Measurements from ENCODE around the gene GORASP1.

Gene GORASP1

DNA sequence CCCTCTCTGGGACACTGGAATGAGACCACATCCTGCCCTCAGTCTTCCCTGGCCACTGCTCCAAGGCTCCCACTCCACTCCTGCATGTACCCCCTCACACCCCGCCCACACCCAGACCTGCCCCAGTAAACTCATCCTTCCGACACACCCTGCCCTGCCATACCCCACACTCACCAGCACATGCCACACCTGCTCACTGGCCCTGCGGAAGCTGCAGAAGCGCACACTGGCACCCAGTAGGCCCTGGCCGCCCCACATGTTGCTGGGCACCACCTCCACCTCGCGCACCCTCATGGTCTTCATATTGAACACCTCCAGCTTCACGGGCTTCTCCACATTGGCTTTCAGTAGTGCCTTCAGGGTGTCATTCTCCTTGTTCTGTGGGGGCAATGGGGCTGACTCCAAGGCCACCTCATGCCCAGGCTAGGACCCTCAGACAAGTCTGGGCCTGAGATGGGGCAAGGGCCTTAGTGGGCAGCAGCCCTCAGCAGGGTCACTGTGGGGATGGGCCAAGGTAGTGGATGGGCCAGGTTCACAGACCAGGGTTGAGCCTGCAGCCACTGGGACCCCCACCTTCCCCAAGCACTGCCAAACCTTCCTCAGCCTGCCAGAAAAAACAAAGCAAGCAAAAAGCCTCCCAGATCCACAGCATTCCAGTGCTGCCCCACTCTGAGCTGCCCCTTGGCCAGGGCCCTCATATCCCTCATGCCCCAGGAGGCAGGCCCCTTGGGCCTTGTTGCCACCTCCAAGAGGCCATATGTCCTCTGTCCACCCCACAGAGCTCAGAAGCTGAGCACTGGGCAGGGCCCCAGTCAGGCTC, 4.7 kb downstream of the GORASP1 start:
- H3K14ac ChIP-seq (ENCODE audit: low read length in 2 of 2) = no peak overlapping the region
- no peak overlapping the region for H3K4me2 ChIP-seq (ENCODE audit: low read length, poor library complexity, severe bottlenecking)
- H3K79me1 ChIP-seq (replicated peaks; ENCODE audit: low read length, poor library complexity, severe bottlenecking) = peaks cover 62% of the 10 kb centered on the region
- peaks cover 45 to 48% of the 10 kb centered on the region in 2 experiments for H3K36me3 ChIP-seq (ENCODE audit: control insufficient read depth in 1 of 2, insufficient read depth in 2 of 2, low read depth in 1 of 2, low read length in 2 of 2)
- H3K27me3 ChIP-seq (ENCODE audit: control insufficient read depth in 1 of 2, insufficient read depth in 1 of 2, low read length in 2 of 2) = no peaks in the 10 kb centered on the region
- H3K9me3 ChIP-seq (ENCODE audit: control insufficient read depth, low read length) = no peaks in the 10 kb centered on the region
- WGBS = 96% methylated on average over 8 of the region's 8 CpGs
- H3K4me3 ChIP-seq (ENCODE audit: insufficient read depth in 1 of 2, low read depth in 1 of 2, low read length in 2 of 2) = no peak overlapping the region
- no peak overlapping the region for H2BK5ac ChIP-seq (ENCODE audit: low read depth, low read length, poor library complexity, severe bottlenecking)
- no peak overlapping the region for H3K27ac ChIP-seq (ENCODE audit: low read length, poor library complexity, severe bottlenecking)
- H3K23ac ChIP-seq (ENCODE audit: low read length in 2 of 2) = no peak overlapping the region
- no peak overlapping the region for H2BK12ac ChIP-seq (ENCODE audit: low read length in 2 of 2)
- no peak overlapping the region for H2AK5ac ChIP-seq (ENCODE audit: low read length, severe bottlenecking)
- H2BK120ac ChIP-seq (ENCODE audit: low read depth, low read length) = no peak overlapping the region
- no peak overlapping the region for H3K18ac ChIP-seq (ENCODE audit: low read depth in 1 of 2, low read length in 2 of 2)
- no peak overlapping the region for H2BK15ac ChIP-seq (ENCODE audit: low read depth, poor library complexity, severe bottlenecking)
- H4K91ac ChIP-seq (ENCODE audit: low read length) = peak overlapping the region; percentile 76
- no peak overlapping the region for H2AFZ ChIP-seq (ENCODE audit: low read depth, low read length)
- H3K4me1 ChIP-seq (ENCODE audit: control insufficient read depth, insufficient read depth, low read depth, low read length) = peaks cover 23% of the 10 kb centered on the region
- no peak overlapping the region for H4K8ac ChIP-seq (ENCODE audit: low read length)
- DNase-seq = no peak
- H3K9ac ChIP-seq (ENCODE audit: low read length) = no peak overlapping the region
- H3K4ac ChIP-seq (ENCODE audit: low read depth in 1 of 2, low read length in 2 of 2) = no peak overlapping the region

DNA sequence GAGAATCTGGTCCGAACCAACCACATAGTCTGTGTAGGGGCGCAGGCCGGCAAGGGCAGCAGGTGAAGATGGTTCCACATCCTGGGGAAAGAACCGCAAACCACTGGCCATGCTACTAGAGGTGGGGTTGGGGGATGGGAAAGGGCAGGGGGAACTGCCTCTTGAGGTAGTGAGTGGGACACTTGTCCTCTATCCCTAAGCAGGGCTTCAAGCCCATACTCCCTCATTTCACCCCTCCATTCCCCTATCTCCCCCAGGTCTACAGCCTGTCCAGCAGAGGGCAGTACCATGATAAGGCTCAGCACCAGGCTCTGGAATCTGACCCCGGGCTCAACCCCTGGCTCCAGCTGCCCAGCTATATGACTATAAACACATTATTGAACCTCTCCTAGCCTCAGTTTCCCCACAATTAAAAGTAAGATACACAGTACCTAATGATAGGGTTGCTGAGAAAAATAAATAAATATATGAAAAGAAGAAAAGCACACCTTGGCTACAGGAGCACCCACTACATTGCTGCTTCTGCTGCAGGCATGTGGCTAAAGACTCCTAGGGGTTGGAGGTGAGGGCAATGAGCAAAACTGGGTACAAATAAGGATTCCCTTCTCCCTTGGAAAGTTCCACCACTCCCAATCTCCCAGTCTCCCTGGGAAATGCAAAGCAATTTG, 6.3 kb downstream of the GORASP1 start:
- no peak overlapping the region for H4K91ac ChIP-seq (ENCODE audit: low read length)
- no peak overlapping the region for H2BK120ac ChIP-seq (ENCODE audit: low read depth, low read length)
- no peak overlapping the region for H3K9ac ChIP-seq (ENCODE audit: low read length)

DNA sequence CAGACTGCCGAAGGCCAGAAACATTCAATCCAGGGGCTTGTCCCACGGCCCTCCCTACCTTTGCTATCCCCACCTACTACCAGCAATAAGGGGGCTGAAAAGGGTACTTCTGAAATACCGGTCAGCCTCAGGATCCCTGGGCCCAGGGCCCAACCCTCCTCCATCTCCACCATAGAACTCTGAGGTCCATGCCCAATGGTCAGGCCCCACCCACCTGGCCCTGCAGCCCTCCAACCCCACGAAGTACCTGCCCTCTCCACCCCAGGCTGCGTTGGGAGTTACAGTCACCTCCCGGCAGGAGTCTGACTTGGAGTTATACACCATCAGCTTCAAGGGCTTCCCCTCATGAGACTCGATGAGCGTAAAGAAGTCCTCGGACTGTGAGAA, 6.9 kb downstream of the GORASP1 start:
- 96% methylated on average over 9 of the region's 9 CpGs for WGBS
- Histone ChIP-seq H3K27ac (ENCODE audit: low read length, poor library complexity, severe bottlenecking) (no peak overlapping the region), H3K27me3 (ENCODE audit: control insufficient read depth in 1 of 2, insufficient read depth in 1 of 2, low read length in 2 of 2) (no peaks in the 10 kb centered on the region), H3K14ac (ENCODE audit: low read length in 2 of 2) (no peak overlapping the region), H2AFZ (ENCODE audit: low read depth, low read length) (no peak overlapping the region), H3K4me1 (ENCODE audit: control insufficient read depth, insufficient read depth, low read depth, low read length) (peaks cover 19% of the 10 kb centered on the region), H3K23ac (ENCODE audit: low read length in 2 of 2) (no peak overlapping the region), H3K79me1 (replicated peaks; ENCODE audit: low read length, poor library complexity, severe bottlenecking) (peaks cover 61% of the 10 kb centered on the region), H3K4me3 (ENCODE audit: insufficient read depth in 1 of 2, low read depth in 1 of 2, low read length in 2 of 2) (no peak overlapping the region), H2BK120ac (ENCODE audit: low read depth, low read length) (no peak overlapping the region), H2BK12ac (ENCODE audit: low read length in 2 of 2) (no peak overlapping the region), H3K18ac (ENCODE audit: low read depth in 1 of 2, low read length in 2 of 2) (no peak overlapping the region), H3K4me2 (ENCODE audit: low read length, poor library complexity, severe bottlenecking) (no peak overlapping the region), H2AK5ac (ENCODE audit: low read length, severe bottlenecking) (no peak overlapping the region), H2BK15ac (ENCODE audit: low read depth, poor library complexity, severe bottlenecking) (no peak overlapping the region), H3K9me3 (ENCODE audit: control insufficient read depth, low read length) (no peaks in the 10 kb centered on the region), H3K4ac (ENCODE audit: low read depth in 1 of 2, low read length in 2 of 2) (no peak overlapping the region), H4K8ac (ENCODE audit: low read length) (no peak overlapping the region), H3K36me3 (ENCODE audit: control insufficient read depth in 1 of 2, insufficient read depth in 2 of 2, low read depth in 1 of 2, low read length in 2 of 2) (peaks cover 58 to 67% of the 10 kb centered on the region in 2 experiments), H2BK5ac (ENCODE audit: low read depth, low read length, poor library complexity, severe bottlenecking) (no peak overlapping the region), H4K91ac (ENCODE audit: low read length) (no peak overlapping the region), H3K9ac (ENCODE audit: low read length) (no peak overlapping the region)
- no peak for DNase-seq

More for the DNA sequence above, 6.3 kb downstream of the GORASP1 start:
- H3K36me3 ChIP-seq (ENCODE audit: control insufficient read depth in 1 of 2, insufficient read depth in 2 of 2, low read depth in 1 of 2, low read length in 2 of 2) = peaks cover 54 to 61% of the 10 kb centered on the region in 2 experiments
- no peaks in the 10 kb centered on the region for H3K27me3 ChIP-seq (ENCODE audit: control insufficient read depth in 1 of 2, insufficient read depth in 1 of 2, low read length in 2 of 2)
- no peak overlapping the region for H2BK12ac ChIP-seq (ENCODE audit: low read length in 2 of 2)
- H3K4ac ChIP-seq (ENCODE audit: low read depth in 1 of 2, low read length in 2 of 2) = no peak overlapping the region
- H3K4me2 ChIP-seq (ENCODE audit: low read length, poor library complexity, severe bottlenecking) = no peak overlapping the region
- H2BK15ac ChIP-seq (ENCODE audit: low read depth, poor library complexity, severe bottlenecking) = no peak overlapping the region
- WGBS = 83% methylated on average over 4 of the region's 5 CpGs
- H3K4me1 ChIP-seq (ENCODE audit: control insufficient read depth, insufficient read depth, low read depth, low read length) = peaks cover 22% of the 10 kb centered on the region
- H3K4me3 ChIP-seq (ENCODE audit: insufficient read depth in 1 of 2, low read depth in 1 of 2, low read length in 2 of 2) = no peak overlapping the region
- no peak overlapping the region for H2AK5ac ChIP-seq (ENCODE audit: low read length, severe bottlenecking)
- no peak overlapping the region for H3K27ac ChIP-seq (ENCODE audit: low read length, poor library complexity, severe bottlenecking)
- no peak overlapping the region for H3K18ac ChIP-seq (ENCODE audit: low read depth in 1 of 2, low read length in 2 of 2)
- H3K23ac ChIP-seq (ENCODE audit: low read length in 2 of 2) = no peak overlapping the region
- H3K9me3 ChIP-seq (ENCODE audit: control insufficient read depth, low read length) = no peaks in the 10 kb centered on the region
- peak; percentile 50 for DNase-seq
- no peak overlapping the region for H4K8ac ChIP-seq (ENCODE audit: low read length)
- H2BK5ac ChIP-seq (ENCODE audit: low read depth, low read length, poor library complexity, severe bottlenecking) = no peak overlapping the region
- no peak overlapping the region for H2AFZ ChIP-seq (ENCODE audit: low read depth, low read length)
- peaks cover 61% of the 10 kb centered on the region for H3K79me1 ChIP-seq (replicated peaks; ENCODE audit: low read length, poor library complexity, severe bottlenecking)
- no peak overlapping the region for H3K14ac ChIP-seq (ENCODE audit: low read length in 2 of 2)

DNA sequence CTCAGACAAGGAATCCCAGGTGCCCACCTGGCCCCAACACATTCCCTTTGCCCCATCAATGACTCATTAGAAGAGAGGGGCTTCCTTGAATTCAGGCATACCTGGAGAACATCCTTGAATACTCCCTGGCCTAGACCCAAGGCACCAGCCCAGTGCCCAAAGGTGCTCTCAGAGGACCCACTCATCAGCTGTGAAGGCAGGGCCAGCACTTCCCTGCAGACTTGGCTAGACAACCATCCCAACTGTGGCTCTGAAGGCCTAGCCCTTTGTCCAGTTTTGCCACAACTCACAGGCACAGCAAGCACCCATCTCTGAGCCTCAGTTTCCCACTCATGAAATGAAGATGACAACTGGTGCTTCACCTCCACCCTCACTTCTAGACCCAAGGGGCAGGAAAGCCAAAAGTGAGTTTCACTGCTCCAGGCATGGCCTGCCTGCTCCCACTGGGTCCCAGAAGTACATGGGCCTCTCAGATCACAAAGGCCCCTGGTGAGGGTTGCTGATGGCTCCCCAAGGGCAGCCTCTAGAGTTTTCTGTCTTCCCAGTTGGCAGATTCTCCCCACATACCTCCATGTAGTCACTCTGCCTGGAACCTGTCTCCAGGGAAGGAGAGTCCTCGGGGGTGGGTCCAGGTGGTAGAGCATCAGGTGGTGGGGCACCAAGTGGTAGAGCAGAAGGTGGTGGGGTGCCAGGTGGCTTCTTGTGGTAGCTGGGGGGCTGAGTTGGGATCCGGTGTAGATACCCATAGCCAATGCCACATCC, 7.5 kb downstream of the GORASP1 start:
- DNase-seq = no peak
- WGBS = 80% methylated on average over 1 of the region's 2 CpGs
- Histone ChIP-seq H3K9ac (ENCODE audit: low read length) (no peak overlapping the region), H3K4ac (ENCODE audit: low read depth in 1 of 2, low read length in 2 of 2) (no peak overlapping the region), H2AK5ac (ENCODE audit: low read length, severe bottlenecking) (no peak overlapping the region), H4K8ac (ENCODE audit: low read length) (no peak overlapping the region), H3K18ac (ENCODE audit: low read depth in 1 of 2, low read length in 2 of 2) (no peak overlapping the region), H3K4me1 (ENCODE audit: control insufficient read depth, insufficient read depth, low read depth, low read length) (peaks cover 16% of the 10 kb centered on the region), H3K23ac (ENCODE audit: low read length in 2 of 2) (no peak overlapping the region), H2AFZ (ENCODE audit: low read depth, low read length) (no peak overlapping the region), H2BK12ac (ENCODE audit: low read length in 2 of 2) (no peak overlapping the region), H2BK120ac (ENCODE audit: low read depth, low read length) (no peak overlapping the region), H3K79me1 (replicated peaks; ENCODE audit: low read length, poor library complexity, severe bottlenecking) (peaks cover 59% of the 10 kb centered on the region), H3K4me3 (ENCODE audit: insufficient read depth in 1 of 2, low read depth in 1 of 2, low read length in 2 of 2) (no peak overlapping the region), H3K27me3 (ENCODE audit: control insufficient read depth in 1 of 2, insufficient read depth in 1 of 2, low read length in 2 of 2) (no peaks in the 10 kb centered on the region), H3K9me3 (ENCODE audit: control insufficient read depth, low read length) (no peaks in the 10 kb centered on the region), H3K14ac (ENCODE audit: low read length in 2 of 2) (no peak overlapping the region), H3K4me2 (ENCODE audit: low read length, poor library complexity, severe bottlenecking) (no peak overlapping the region), H3K36me3 (ENCODE audit: control insufficient read depth in 1 of 2, insufficient read depth in 2 of 2, low read depth in 1 of 2, low read length in 2 of 2) (peaks cover 60 to 73% of the 10 kb centered on the region in 2 experiments), H4K91ac (ENCODE audit: low read length) (no peak overlapping the region), H2BK5ac (ENCODE audit: low read depth, low read length, poor library complexity, severe bottlenecking) (no peak overlapping the region), H2BK15ac (ENCODE audit: low read depth, poor library complexity, severe bottlenecking) (no peak overlapping the region), H3K27ac (ENCODE audit: low read length, poor library complexity, severe bottlenecking) (no peak overlapping the region)
